Medulla oblongata (tissue), 1 donor: ENCODE data around the gene TBC1D22B.
"Not testable (repeated sequence)": the region's sequence is repeated elsewhere in the genome, so short reads cannot be mapped to it uniquely, and the experiment has no call there.

Experiments
- DNase-seq: peaks from one replicate; pipeline ENCODE4 v3.0.0-alpha.2; 2015; ENCODE audit errors: extremely low spot score

The TBC1D22B gene

GRCh38 chr6:37321101-37321500 is 63.5 kb downstream of the TBC1D22B start:
- DNase-seq: no peak

GRCh38 chr6:37321516-37322415 is 64.2 kb downstream of the TBC1D22B start:
- DNase-seq: no peak

- peak; percentile 53 for DNase-seq
Observed at GRCh38 chr6:37323580-37323979, 66.0 kb downstream of the TBC1D22B start.

DNA sequence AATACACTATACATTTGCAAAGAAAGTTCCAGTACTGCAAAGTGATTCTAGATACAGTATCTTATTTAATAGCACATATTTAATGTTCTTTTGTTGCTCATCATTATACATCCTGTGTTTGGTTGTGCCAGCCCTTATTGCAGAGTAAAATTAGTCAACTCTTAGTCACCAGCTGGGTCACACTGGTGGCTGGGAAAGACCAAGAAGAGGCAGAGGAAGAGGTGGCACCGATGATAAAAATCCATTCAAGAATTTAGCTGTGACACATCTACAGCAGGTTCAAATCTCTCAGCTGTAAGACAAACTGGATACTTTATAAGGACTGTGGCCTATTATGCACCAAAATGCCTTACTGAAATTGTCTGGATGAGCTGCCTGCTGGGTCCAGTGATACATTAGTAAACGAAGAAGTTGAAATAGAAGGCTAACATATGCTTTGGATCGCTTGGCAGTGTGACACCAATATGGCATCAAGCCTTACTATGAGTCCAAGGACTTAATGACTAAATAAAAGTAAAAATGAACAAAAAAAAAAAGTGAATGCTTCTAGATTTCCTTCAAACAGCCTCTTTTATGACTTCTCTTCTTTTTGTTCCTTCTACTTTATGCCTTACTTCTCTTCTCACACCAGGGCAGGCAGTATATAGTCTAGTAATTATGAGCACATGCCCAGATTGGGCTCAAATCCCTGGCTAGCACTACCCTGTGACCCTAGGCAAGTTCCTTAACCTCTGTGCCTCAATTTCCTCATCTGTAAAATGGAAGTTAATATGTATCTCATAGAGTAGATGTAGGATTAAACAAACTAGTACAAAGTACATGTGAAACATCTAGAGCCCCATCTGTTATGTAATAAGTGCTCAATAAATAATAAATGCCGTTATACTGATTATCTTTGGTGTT is 66.8 kb downstream of the TBC1D22B start:
- DNase-seq: no peak

DNA sequence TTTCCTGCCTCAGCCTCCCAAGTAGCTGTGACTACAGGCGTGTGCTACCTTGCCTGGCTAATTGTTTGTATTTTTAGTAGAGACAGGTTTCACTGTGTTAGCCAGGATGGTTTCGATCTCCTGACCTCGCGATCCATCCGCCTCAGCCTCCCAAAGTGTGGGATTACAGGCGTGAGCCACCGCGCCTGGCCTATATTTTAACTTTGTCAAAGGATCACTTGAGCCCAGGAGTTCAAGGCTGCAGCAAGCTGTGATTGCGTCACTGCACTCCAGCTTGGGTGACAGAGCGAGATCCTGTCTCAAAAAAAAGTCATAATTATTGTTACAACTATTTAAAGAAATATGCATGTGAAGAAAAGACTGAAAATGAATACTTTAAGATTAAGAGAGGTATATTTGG is 72.8 kb downstream of the TBC1D22B start:
- DNase-seq: not testable (repeated sequence)

- DNase-seq: no peak
Observed at GRCh38 chr6:37331047-37331446, 73.5 kb downstream of the TBC1D22B start.

DNA sequence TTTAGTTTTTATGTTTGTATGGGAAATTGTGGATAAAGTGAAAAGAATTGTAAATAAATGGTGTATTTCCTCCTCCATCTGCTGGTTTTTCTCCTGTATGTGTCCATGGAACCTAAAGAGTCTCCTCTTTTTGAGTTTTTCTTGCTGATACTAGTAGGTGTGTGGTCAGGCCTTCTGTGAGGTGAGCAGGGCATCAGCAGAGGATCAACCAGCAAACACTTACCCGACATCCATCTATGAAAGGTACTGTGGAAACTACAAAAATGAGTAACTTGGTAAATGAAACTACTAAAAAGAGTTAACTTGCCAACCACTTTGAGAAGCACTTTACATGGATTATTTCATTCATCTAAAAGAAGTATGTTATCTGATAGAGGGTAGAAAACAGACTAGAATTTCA is 75.3 kb downstream of the TBC1D22B start:
- no peak for DNase-seq

DNA sequence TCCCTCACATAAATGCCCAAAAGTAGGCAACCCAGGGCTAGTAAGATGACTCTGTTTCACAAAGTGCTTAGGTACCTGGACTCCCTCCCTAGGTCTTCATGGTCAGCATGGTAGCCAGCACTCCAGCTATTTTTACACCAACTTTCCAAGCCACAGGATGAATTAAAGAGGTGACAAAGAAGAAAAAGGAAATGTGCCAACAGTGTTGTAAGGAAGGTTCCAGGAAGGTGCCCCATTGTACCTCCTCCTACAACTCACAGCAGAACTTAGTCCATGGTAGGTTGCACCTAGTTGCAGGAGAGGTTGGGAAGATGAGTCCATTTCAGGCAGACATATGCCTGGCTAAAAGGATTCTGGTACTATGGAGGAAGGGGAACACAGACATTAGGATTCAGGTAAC is 76.5 kb downstream of the TBC1D22B start:
- no peak for DNase-seq

DNA sequence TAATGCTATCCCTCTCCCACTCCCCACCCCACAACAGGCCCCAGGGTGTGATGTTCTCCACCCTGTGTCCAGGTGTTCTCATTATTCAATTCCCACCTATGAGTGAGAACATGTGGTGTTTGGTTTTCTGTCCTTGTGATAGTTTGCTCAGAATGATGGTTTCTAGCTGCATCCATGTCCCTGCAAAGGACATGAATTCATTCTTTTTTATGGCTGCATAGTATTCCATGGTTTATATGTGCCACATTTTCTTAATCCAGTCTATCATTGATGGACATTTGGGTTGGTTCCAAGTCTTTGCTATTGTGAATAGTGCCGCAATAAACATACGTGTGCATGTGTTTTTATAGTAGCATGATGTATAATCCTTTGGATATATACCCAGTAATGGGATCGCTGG is 80.7 kb downstream of the TBC1D22B start:
- DNase-seq: not testable (repeated sequence)

DNA sequence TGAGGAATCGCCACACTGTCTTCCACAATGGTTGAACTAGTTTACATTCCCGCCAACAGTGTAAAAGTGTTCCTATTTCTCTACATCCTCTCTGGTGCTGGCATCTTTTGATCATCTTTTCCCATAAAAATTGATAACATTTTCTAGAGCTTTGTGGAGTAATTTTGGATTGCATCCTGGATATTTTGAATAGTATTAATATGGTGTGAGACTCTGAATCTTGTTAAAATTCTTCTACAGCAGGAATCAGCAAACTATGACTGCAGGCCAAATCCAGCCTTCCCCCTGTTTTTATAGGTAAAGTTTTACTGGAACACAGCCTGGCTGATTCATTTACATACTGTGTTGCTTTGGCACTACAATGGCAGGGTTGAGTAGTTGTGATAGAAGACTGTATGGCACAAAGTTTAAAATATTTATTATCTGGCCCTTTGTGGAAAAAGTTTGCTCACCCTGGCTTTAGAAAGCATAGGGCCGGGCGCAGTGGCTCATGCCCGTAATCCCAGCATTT is 81.2 kb downstream of the TBC1D22B start:
- no peak for DNase-seq

- DNase-seq: no peak
Observed at GRCh38 chr6:37339741-37340638, 82.4 kb downstream of the TBC1D22B start.

DNA sequence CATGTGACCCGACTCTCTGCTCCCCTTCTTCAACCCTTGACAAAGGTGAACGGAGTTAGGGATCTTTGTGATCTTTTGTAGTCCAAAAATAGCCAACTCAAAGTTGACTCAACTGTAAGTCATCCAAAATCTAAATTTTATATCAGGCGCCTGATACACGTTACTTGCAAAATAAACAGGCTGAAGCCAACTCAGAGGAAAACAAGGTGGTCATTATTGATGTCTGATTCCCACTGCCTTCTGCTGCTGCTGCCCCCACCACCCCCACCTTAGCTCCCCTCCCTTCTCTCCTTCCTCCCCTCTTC is 83.0 kb downstream of the TBC1D22B start:
- DNase-seq: no peak

GRCh38 chr6:37343248-37343647 is 85.7 kb downstream of the TBC1D22B start:
- no peak for DNase-seq

DNA sequence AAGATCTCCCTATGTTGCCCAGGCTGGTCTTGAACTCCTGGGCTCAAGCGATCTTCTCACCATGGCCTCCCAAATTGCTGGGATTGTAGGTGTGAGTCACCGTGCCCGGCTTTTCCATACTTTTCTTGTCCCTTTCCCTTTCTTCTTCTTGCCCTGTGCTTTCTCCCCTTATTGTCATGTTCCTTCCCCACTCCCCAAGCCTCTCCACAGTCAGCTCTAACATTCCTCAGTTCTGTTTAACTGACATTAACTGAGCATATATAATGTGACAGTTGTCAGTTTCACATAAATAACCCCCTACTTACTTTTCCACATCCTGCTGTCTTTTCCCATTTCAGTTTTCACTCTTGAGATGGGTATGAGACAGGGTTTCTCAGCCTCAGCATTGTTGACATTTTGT is 86.7 kb downstream of the TBC1D22B start:
- no peak for DNase-seq

DNA sequence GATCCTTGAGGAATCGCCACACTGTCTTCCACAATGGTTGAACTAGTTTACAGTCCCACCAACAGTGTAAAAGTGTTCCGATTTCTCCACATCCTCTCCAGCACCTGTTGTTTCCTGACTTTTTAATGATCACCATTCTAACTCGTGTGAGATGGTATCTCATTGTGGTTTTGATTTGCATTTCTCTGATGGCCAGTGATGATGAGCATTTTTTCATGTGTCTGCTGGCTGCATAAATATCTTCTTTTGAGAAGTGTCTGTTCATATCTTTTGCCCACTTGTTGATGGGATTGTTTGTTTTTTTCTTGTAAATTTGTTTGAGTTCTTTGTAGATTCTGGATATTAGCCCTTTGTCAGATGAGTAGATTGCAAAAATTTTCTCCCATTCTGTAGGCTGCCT is 88.2 kb downstream of the TBC1D22B start:
- DNase-seq: not testable (repeated sequence)

- DNase-seq: no peak
Observed at GRCh38 chr6:37347177-37347576, 89.6 kb downstream of the TBC1D22B start.

GRCh38 chr6:37347670-37348111 is 90.1 kb downstream of the TBC1D22B start:
- no peak for DNase-seq

DNA sequence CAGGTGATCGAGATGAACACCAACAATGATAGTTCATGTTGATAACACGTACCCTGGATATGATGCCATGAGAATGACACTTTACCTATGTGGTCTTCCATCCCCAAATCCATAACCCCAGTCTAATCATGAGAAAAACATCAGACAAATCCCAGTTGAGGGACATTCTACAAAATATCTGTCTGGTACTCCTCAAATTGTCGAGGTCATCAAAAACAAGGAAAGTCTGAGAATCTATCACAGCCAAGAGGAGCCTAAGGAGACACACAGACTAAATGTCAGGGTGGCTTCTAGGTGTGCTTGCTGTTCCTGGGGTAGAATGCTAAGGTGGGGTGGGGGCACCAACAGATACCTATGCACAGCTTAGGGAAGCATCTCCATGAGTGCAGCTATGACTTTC is 93.5 kb downstream of the TBC1D22B start:
- DNase-seq: no peak

GRCh38 chr6:37352384-37352783 is 94.8 kb downstream of the TBC1D22B start:
- DNase-seq: no peak

- peak; percentile 84 for DNase-seq
Observed at GRCh38 chr6:37353761-37354525, 96.4 kb downstream of the TBC1D22B start, which contains the start of gene RNF8. TSS of gene RNF8 (plus strand) at chr6:37353983. CDS start at chr6:37354165, 182 bp downstream.
